ENCODE results near the gene JCAD. TPM values are rescaled to one million over a fixed set of nuclear protein-coding genes. Genes with fewer than 3 reads are reported as not detected.

JCAD gene
- total RNA-seq, 1 donor from 2014 or later, result 27.3 TPM

DNA sequence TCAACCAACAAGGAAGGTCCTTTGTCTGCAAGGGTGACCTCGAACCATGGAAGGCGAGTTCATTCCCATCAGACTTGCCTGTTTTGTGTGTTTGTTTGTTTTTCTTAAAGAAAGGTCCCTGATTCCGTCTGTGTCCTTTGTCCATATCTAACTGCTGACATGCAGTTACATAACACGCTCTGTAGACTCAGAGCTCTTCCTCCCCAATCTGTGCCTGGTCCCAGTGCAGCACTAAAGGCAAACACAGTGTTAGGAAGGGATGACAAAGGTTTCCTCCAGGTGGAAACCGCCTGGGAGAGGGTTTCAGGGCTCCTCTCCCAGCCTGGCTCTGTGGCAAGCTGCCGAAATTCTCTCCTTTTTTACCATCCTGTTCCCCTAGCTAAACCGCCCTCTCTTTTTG, 13.4 kb downstream of the JCAD start:
- no peak for DNase-seq (ENCODE audit: low read depth)
- Histone ChIP-seq H3K27ac (ENCODE audit: low read depth, low read length) (no peak overlapping the region), H3K79me2 (ENCODE audit: insufficient read depth, low read length) (peaks cover 11% of the 10 kb centered on the region), H4K20me1 (ENCODE audit: insufficient read depth, low read length) (peaks cover 25% of the 10 kb centered on the region), H3K9me3 (ENCODE audit: insufficient read depth, low read depth, low read length) (no peaks in the 10 kb centered on the region), H3K36me3 (ENCODE audit: insufficient read depth, low read length) (peaks cover 3% of the 10 kb centered on the region), H3K4me2 (ENCODE audit: low read length) (no peak overlapping the region), H3K9ac (ENCODE audit: low read length) (no peak overlapping the region), H2AFZ (ENCODE audit: low read depth, low read length) (no peak overlapping the region), H3K27me3 (ENCODE audit: insufficient read depth, low read length) (no peaks in the 10 kb centered on the region), H3K4me1 (ENCODE audit: insufficient read depth, low read length) (no peaks in the 10 kb centered on the region), H3K4me3 (ENCODE audit: insufficient read depth, low read depth, low read length) (no peak overlapping the region)
- Mint-ChIP-seq H3K27ac (ENCODE audit: unreplicated experiment) (no peak overlapping the region), H3K36me3 (ENCODE audit: low read depth, unreplicated experiment) (peaks cover 45% of the 10 kb centered on the region), H3K27me3 (ENCODE audit: low read depth, unreplicated experiment) (peaks cover 5% of the 10 kb centered on the region), H3K4me1 (ENCODE audit: low read depth, unreplicated experiment) (peaks cover 3% of the 10 kb centered on the region), H3K4me3 (ENCODE audit: unreplicated experiment) (no peak overlapping the region), H3K9me3 (ENCODE audit: unreplicated experiment) (no peaks in the 10 kb centered on the region)
- TF ChIP-seq, protein P1, sequence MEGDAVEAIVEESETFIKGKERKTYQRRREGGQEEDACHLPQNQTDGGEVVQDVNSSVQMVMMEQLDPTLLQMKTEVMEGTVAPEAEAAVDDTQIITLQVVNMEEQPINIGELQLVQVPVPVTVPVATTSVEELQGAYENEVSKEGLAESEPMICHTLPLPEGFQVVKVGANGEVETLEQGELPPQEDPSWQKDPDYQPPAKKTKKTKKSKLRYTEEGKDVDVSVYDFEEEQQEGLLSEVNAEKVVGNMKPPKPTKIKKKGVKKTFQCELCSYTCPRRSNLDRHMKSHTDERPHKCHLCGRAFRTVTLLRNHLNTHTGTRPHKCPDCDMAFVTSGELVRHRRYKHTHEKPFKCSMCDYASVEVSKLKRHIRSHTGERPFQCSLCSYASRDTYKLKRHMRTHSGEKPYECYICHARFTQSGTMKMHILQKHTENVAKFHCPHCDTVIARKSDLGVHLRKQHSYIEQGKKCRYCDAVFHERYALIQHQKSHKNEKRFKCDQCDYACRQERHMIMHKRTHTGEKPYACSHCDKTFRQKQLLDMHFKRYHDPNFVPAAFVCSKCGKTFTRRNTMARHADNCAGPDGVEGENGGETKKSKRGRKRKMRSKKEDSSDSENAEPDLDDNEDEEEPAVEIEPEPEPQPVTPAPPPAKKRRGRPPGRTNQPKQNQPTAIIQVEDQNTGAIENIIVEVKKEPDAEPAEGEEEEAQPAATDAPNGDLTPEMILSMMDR (IDR thresholded peaks at IDR 0.05; ENCODE audit: insufficient read depth, low read depth, low read length), result no peak
- no peak for TF ChIP-seq EZH2 (IDR thresholded peaks at IDR 0.05; ENCODE audit: insufficient read depth, low read length)
- no peak for FAIRE-seq

DNA sequence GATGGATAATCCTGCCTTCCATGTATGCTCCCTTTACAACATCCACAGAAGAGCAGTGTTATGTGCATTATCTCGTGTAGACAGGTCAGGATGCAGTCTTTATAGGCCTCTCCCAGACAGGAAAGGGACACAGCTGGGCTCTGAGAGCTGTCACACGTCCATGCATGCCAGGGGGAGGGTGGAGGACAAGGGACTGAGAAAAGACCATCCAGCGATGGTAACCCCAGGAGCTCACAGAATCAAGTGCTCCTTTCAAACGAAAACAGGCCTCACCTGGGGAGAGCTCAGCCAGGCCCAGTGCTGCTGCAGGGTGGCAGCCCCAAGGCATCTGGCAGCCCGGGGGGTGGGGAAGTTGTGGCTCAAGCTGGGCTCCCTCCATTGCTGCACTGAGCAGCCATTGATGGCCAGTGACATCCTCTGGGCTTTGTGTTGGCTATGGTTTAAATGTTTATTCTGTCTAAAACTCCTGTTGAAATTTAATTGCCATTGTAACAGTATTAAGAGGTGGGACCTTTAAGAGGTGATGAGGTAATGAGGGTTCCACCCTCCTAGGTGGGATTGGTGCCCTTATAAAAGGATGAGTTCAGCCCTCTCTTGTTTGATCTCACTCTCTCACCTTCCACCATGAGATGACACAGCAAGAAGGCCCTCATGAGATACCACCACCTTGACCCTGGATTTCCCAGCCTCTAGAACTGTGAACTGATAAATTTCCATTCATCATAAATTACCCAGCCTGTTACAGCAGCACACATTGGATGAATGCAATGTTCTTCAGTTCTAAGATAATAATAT, 15.7 kb downstream of the JCAD start:
- peaks cover 3% of the 10 kb centered on the region for H3K4me1 Mint-ChIP-seq (ENCODE audit: low read depth, unreplicated experiment)
- no peak for FAIRE-seq
- no peak overlapping the region for H2AFZ ChIP-seq (ENCODE audit: low read depth, low read length)
- TF ChIP-seq, protein P1 (IDR thresholded peaks at IDR 0.05; ENCODE audit: insufficient read depth, low read depth, low read length), result no peak
- TF ChIP-seq EZH2 (IDR thresholded peaks at IDR 0.05; ENCODE audit: insufficient read depth, low read length), result no peak
- no peak for DNase-seq (ENCODE audit: low read depth)
- no peak overlapping the region for H3K4me3 Mint-ChIP-seq (ENCODE audit: unreplicated experiment)
- no peak overlapping the region for H3K27ac Mint-ChIP-seq (ENCODE audit: unreplicated experiment)
- H3K27me3 ChIP-seq (ENCODE audit: insufficient read depth, low read length), result no peaks in the 10 kb centered on the region
- no peak overlapping the region for H3K9ac ChIP-seq (ENCODE audit: low read length)
- peaks cover 62% of the 10 kb centered on the region for H3K36me3 Mint-ChIP-seq (ENCODE audit: low read depth, unreplicated experiment)
- H3K27me3 Mint-ChIP-seq (ENCODE audit: low read depth, unreplicated experiment), result peaks cover 8% of the 10 kb centered on the region
- peaks cover 10% of the 10 kb centered on the region for H4K20me1 ChIP-seq (ENCODE audit: insufficient read depth, low read length)
- H3K27ac ChIP-seq (ENCODE audit: low read depth, low read length), result no peak overlapping the region
- no peaks in the 10 kb centered on the region for H3K4me1 ChIP-seq (ENCODE audit: insufficient read depth, low read length)
- no peak overlapping the region for H3K4me2 ChIP-seq (ENCODE audit: low read length)
- H3K9me3 Mint-ChIP-seq (ENCODE audit: unreplicated experiment), result no peaks in the 10 kb centered on the region
- no peaks in the 10 kb centered on the region for H3K9me3 ChIP-seq (ENCODE audit: insufficient read depth, low read depth, low read length)
- no peaks in the 10 kb centered on the region for H3K36me3 ChIP-seq (ENCODE audit: insufficient read depth, low read length)
- no peak overlapping the region for H3K4me3 ChIP-seq (ENCODE audit: insufficient read depth, low read depth, low read length)
- no peaks in the 10 kb centered on the region for H3K79me2 ChIP-seq (ENCODE audit: insufficient read depth, low read length)

DNA sequence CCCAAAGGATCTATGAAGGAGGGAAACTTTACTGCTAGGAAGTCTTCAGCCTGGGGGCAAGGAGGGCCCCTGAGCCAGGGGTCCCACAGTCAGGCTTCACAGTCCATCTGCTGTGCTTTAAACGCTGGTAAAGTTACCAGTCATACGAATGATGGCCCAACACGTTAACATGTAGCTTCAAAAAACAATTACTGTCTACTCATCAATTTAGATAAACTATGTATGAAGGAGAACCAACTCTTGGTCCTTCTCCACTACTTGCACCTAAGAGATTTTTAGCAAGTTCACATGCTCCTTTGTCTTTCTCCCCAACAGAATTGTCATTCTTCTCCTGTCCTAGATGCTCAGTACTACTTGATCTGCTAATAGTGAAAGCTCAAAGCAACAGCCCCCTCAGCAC, 16.6 kb downstream of the JCAD start:
- Mint-ChIP-seq H3K4me1 (ENCODE audit: low read depth, unreplicated experiment) (no peaks in the 10 kb centered on the region), H3K36me3 (ENCODE audit: low read depth, unreplicated experiment) (peaks cover 65% of the 10 kb centered on the region), H3K27ac (ENCODE audit: unreplicated experiment) (no peak overlapping the region), H3K9me3 (ENCODE audit: unreplicated experiment) (no peaks in the 10 kb centered on the region), H3K27me3 (ENCODE audit: low read depth, unreplicated experiment) (peaks cover 8% of the 10 kb centered on the region), H3K4me3 (ENCODE audit: unreplicated experiment) (no peak overlapping the region)
- Histone ChIP-seq H3K4me3 (ENCODE audit: insufficient read depth, low read depth, low read length) (no peak overlapping the region), H3K4me2 (ENCODE audit: low read length) (no peak overlapping the region), H2AFZ (ENCODE audit: low read depth, low read length) (no peak overlapping the region), H3K9ac (ENCODE audit: low read length) (no peak overlapping the region), H3K79me2 (ENCODE audit: insufficient read depth, low read length) (no peaks in the 10 kb centered on the region), H3K4me1 (ENCODE audit: insufficient read depth, low read length) (no peaks in the 10 kb centered on the region), H3K27ac (ENCODE audit: low read depth, low read length) (no peak overlapping the region), H3K9me3 (ENCODE audit: insufficient read depth, low read depth, low read length) (no peaks in the 10 kb centered on the region), H3K27me3 (ENCODE audit: insufficient read depth, low read length) (no peaks in the 10 kb centered on the region), H3K36me3 (ENCODE audit: insufficient read depth, low read length) (no peaks in the 10 kb centered on the region), H4K20me1 (ENCODE audit: insufficient read depth, low read length) (peaks cover 10% of the 10 kb centered on the region)
- FAIRE-seq, result no peak
- TF ChIP-seq EZH2 (IDR thresholded peaks at IDR 0.05; ENCODE audit: insufficient read depth, low read length), result no peak
- DNase-seq (ENCODE audit: low read depth), result no peak

All from astrocyte (in vitro differentiated cells and primary cell).